GM19035 (cell line): ENCODE results near the gene CPZ.
"Not testable (repeated sequence)": the region's sequence is repeated elsewhere in the genome, so short reads cannot be mapped to it uniquely, and the experiment has no call there.

ENCODE experiments used
- ATAC-seq: cut with Tn5 transposase; IDR thresholded peaks from one replicate; pipeline ENCODE4 v1.9.1; 2021; ENCODE audit not compliant: unreplicated experiment

Gene CPZ

GRCh38 chr4:8608714-8609391 is 16.3 kb downstream of the CPZ start:
- no peak for ATAC-seq

- no peak for ATAC-seq
These were observed 16.8 kb downstream of the CPZ start for GRCh38 chr4:8609406-8609805.

GRCh38 chr4:8609824-8610350 is 17.3 kb downstream of the CPZ start:
- no peak for ATAC-seq

GRCh38 chr4:8610858-8611616 is 18.5 kb downstream of the CPZ start:
- ATAC-seq: no peak

- ATAC-seq: no peak
These were observed 20.1 kb downstream of the CPZ start for GRCh38 chr4:8612646-8613045.

- ATAC-seq: no peak
These were observed 21.1 kb downstream of the CPZ start for GRCh38 chr4:8613421-8614364.

- ATAC-seq: no peak
These were observed 22.0 kb downstream of the CPZ start for GRCh38 chr4:8614365-8615193.

GRCh38 chr4:8615366-8615765 is 22.8 kb downstream of the CPZ start:
- no peak for ATAC-seq

- ATAC-seq: no peak
These were observed 23.6 kb downstream of the CPZ start for GRCh38 chr4:8615921-8616787.

GRCh38 chr4:8616831-8617230 is 24.3 kb downstream of the CPZ start:
- no peak for ATAC-seq

- no peak for ATAC-seq
These were observed 25.0 kb downstream of the CPZ start for GRCh38 chr4:8617486-8618040.

- ATAC-seq: no peak
These were observed 25.9 kb downstream of the CPZ start for GRCh38 chr4:8618421-8618820.

- ATAC-seq: no peak
These were observed 26.6 kb downstream of the CPZ start for GRCh38 chr4:8618961-8619720.

GRCh38 chr4:8621135-8621534 is 28.6 kb downstream of the CPZ start:
- not testable (repeated sequence) for ATAC-seq

- ATAC-seq: not testable (repeated sequence)
These were observed 32.2 kb downstream of the CPZ start for GRCh38 chr4:8624601-8625272.

GRCh38 chr4:8630240-8630905 is 37.8 kb downstream of the CPZ start:
- not testable (repeated sequence) for ATAC-seq

- ATAC-seq: not testable (repeated sequence)
These were observed 39.3 kb downstream of the CPZ start for GRCh38 chr4:8631896-8632295.
